Loucy (cell line): ENCODE measurements around the gene EDIL3.

Source experiments
- H2AFZ ChIP-seq: fragments of 200-600 bp; sonication (generic); 2 replicates; pipeline ENCODE4 v1.6.0; 2016; ENCODE audit warnings: antibody characterized with exemption, mild to moderate bottlenecking, low read length, moderate library complexity
- H3F3A ChIP-seq: fragments of 200-600 bp; 2 replicates; pipeline ENCODE4 v1.6.0; 2016; ENCODE audit warnings: antibody characterized with exemption, low read depth, mild to moderate bottlenecking
- H3K27me3 ChIP-seq: fragments of 200-600 bp; sonication (generic); 2 replicates; pipeline ENCODE4 v1.6.1; 2014; ENCODE audit warnings: low read length, mild to moderate bottlenecking; ENCODE audit not compliant: insufficient read depth, poor library complexity, severe bottlenecking
- H3K36me3 ChIP-seq: fragments of 200-600 bp; sonication (generic); 2 replicates; pipeline ENCODE4 v1.6.1; 2016; ENCODE audit warnings: low read length; ENCODE audit not compliant: insufficient read depth
- H3K4me1 ChIP-seq: fragments of 200-600 bp; sonication (generic); 2 replicates; pipeline ENCODE4 v1.5.1; 2014; ENCODE audit warnings: low read length, mild to moderate bottlenecking; ENCODE audit not compliant: insufficient read depth, poor library complexity, severe bottlenecking
- H3K4me2 ChIP-seq: fragments of 200-600 bp; sonication (generic); 2 replicates; pipeline ENCODE4 v1.6.0; 2014; ENCODE audit warnings: antibody characterized with exemption, low read length, low read depth, mild to moderate bottlenecking; ENCODE audit not compliant: poor library complexity, severe bottlenecking
- H3K4me3 ChIP-seq: fragments of 200-600 bp; sonication (generic); 2 replicates; pipeline ENCODE4 v1.5.1; 2014; ENCODE audit warnings: low read length, mild to moderate bottlenecking, mixed read lengths; ENCODE audit not compliant: poor library complexity, severe bottlenecking
- H3K79me2 ChIP-seq: fragments of 200-600 bp; sonication (generic); 2 replicates; pipeline ENCODE4 v1.6.1; 2014; ENCODE audit warnings: low read length; ENCODE audit not compliant: insufficient read depth
- H3K9ac ChIP-seq: fragments of 200-600 bp; sonication (generic); 2 replicates; pipeline ENCODE4 v1.6.0; 2014; ENCODE audit warnings: mild to moderate bottlenecking, low read depth, low read length, moderate library complexity; ENCODE audit not compliant: poor library complexity, severe bottlenecking
- H3K9me2 ChIP-seq: fragments of 200-600 bp; sonication (generic); replicated peaks from 2 replicates; pipeline ENCODE4 v1.6.1; 2016; ENCODE audit warnings: low read depth, low read length, mixed read lengths
- H3K9me3 ChIP-seq: fragments of 200-600 bp; sonication (generic); 2 replicates; pipeline ENCODE4 v1.6.1; 2014; ENCODE audit warnings: mild to moderate bottlenecking, antibody characterized with exemption, low read length, low read depth; ENCODE audit not compliant: insufficient read depth
- H4K20me1 ChIP-seq: fragments of 200-600 bp; sonication (generic); 2 replicates; pipeline ENCODE4 v1.6.0; 2014; ENCODE audit warnings: antibody characterized with exemption, low read length, mild to moderate bottlenecking; ENCODE audit not compliant: insufficient read depth, poor library complexity, severe bottlenecking
- CTCF ChIP-seq: fragments of 200-600 bp; sonication (generic); conservative IDR thresholded peaks from 2 replicates; pipeline ENCODE4 v1.5.1; 2014; ENCODE audit warnings: mild to moderate bottlenecking, antibody characterized with exemption, low read length
- EZH2phosphoT487 ChIP-seq: fragments of 200-600 bp; IDR thresholded peaks from 2 replicates; pipeline ENCODE4 v1.6.1; 2018; ENCODE audit warnings: antibody characterized with exemption, mild to moderate bottlenecking, moderate library complexity, borderline replicate concordance

EDIL3 gene

GRCh38 chr5:84378961-84379360 lies 5.7 kb downstream of the EDIL3 start:
- Histone ChIP-seq H3K9me2 (no peaks in the 10 kb centered on the region), H3F3A (no peaks in the 10 kb centered on the region), H4K20me1 (no peaks in the 10 kb centered on the region), H3K4me1 (no peaks in the 10 kb centered on the region), H3K79me2 (no peaks in the 10 kb centered on the region), H3K9ac (no peak overlapping the region), H3K9me3 (no peaks in the 10 kb centered on the region), H2AFZ (no peak overlapping the region), H3K4me3 (no peak overlapping the region), H3K36me3 (no peaks in the 10 kb centered on the region), H3K27me3 (no peaks in the 10 kb centered on the region), H3K4me2 (no peak overlapping the region)
- TF ChIP-seq CTCF (no peak), EZH2phosphoT487 (no peak)

- Histone ChIP-seq H3K79me2 (no peaks in the 10 kb centered on the region), H3K4me2 (no peak overlapping the region), H3K4me1 (no peaks in the 10 kb centered on the region), H3K36me3 (no peaks in the 10 kb centered on the region), H3K9me3 (no peaks in the 10 kb centered on the region), H3F3A (no peaks in the 10 kb centered on the region), H3K9me2 (no peaks in the 10 kb centered on the region), H4K20me1 (no peaks in the 10 kb centered on the region), H3K4me3 (no peak overlapping the region), H3K9ac (no peak overlapping the region), H2AFZ (no peak overlapping the region), H3K27me3 (no peaks in the 10 kb centered on the region)
- no peak for TF ChIP-seq EZH2phosphoT487
- TF ChIP-seq CTCF = no peak
Observed at GRCh38 chr5:84378420-84378819, 6.3 kb downstream of the EDIL3 start.

GRCh38 chr5:84376346-84376745 lies 8.3 kb downstream of the EDIL3 start:
- Histone ChIP-seq H3K4me1 (no peaks in the 10 kb centered on the region), H3K4me3 (no peak overlapping the region), H2AFZ (no peak overlapping the region), H3F3A (no peaks in the 10 kb centered on the region), H3K36me3 (no peaks in the 10 kb centered on the region), H3K79me2 (no peaks in the 10 kb centered on the region), H3K9me2 (no peaks in the 10 kb centered on the region), H3K27me3 (no peaks in the 10 kb centered on the region), H3K9me3 (no peaks in the 10 kb centered on the region), H4K20me1 (no peaks in the 10 kb centered on the region), H3K9ac (no peak overlapping the region), H3K4me2 (no peak overlapping the region)
- TF ChIP-seq CTCF (no peak), EZH2phosphoT487 (no peak)
